COR-L47 (cell line): Measurements from ENCODE around the gene TMEM266.
A peak's percentile ranks its signal among the peaks of the same experiment; 100 is the strongest.

Experiments used
- DNase-seq: peaks from one replicate; lab custom pipeline; 2025; lab: John Stamatoyannopoulos, UW

The TMEM266 gene

DNA sequence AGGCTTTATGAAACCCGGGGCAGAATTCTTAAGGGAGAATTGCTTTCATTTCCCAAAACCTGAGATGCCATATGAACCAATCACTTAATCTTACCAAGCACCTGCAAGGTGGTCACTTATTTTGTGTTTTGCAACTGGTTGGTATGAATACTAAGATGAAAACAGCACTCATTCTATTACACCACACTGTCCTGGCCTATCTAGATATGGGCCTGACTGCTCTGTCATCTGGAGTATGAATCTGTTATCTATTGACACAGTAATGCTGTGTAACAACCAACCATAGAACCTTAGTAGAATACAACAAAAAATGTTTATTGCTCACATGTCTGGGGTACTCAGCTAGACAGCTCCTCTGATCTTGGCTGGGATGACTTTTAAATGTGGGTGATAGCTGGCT lies 74.8 kb downstream of the TMEM266 start:
- DNase-seq, result no peak

- no peak for DNase-seq
Measured at GRCh38 chr15:76135516-76135915, 75.7 kb downstream of the TMEM266 start.

DNA sequence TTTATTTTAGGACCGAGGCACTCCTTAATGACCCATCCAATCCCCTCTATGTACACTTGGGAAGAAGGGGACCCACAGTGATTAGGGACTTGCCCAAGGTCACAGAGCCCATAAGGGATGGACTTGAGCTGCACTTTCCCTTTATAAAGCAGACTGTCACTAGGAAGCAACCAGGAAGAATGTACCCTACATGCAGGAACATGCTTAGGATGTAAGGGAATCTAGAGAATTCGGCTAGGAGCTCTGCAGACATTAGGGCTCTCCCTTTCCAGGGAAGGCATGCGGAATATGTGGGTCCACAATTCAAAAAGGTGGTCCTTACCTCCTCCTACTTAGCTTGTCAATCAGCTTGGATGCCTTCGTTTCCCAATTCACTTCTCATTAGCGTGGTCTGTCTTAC lies 78.7 kb downstream of the TMEM266 start:
- DNase-seq, result no peak

GRCh38 chr15:76139368-76140073 lies 79.7 kb downstream of the TMEM266 start:
- DNase-seq, result peak; percentile 53

GRCh38 chr15:76140074-76140464 lies 80.3 kb downstream of the TMEM266 start:
- DNase-seq, result peak; percentile 41

DNA sequence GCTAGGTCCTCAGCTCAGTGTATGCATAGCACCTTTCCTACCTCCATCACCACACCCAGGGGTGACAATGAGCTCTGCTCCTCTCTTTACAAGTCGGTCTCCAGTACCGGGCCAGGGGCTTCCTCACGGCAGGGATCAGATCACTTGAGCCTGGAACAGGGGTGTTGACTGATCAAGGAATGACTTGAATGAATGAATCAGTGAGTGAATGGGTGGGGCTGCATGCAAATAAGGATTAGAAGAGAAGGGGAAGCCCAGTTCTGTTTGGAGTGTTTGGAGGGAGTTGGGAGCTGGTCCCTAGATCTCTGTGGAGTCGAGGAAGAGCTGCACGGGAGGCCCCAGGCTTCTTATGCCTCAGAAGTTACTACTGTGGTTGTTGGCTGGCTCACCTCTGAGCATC lies 87.0 kb downstream of the TMEM266 start:
- no peak for DNase-seq

GRCh38 chr15:76147906-76148570 lies 88.3 kb downstream of the TMEM266 start:
- DNase-seq, result peak; percentile 29

DNA sequence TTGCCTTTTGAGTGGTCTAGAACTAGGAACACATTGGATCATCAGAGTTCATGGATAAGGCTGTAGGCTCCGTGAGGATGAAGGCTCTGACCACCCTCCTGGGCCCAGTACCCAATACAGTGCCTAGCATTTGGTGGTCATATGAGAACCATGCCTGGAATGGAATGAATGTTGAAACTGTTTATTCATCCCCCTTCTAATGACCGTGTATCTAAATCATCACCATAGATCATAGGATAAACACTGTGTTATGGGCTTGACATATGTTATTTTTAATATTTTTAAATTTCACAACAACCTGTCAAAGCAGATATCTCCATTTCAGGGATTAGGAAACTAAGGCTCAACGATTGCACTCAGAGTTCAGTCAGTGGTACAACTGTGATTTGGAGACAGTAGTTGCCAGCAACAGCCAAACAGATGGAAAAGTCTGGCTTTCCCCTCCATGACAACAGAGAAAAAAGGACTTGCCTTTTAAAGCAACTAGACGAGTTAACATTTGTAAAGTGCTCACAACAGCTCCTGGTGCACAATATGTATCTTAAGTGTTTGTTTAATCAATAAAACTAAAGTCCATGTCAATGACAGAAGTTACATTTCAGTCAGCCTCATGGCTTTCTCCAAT lies 89.6 kb downstream of the TMEM266 start:
- no peak for DNase-seq

- DNase-seq, result no peak
Measured at GRCh38 chr15:76150513-76150912, 90.7 kb downstream of the TMEM266 start.

GRCh38 chr15:76150971-76151598 lies 91.3 kb downstream of the TMEM266 start:
- DNase-seq, result peak; percentile 61

DNA sequence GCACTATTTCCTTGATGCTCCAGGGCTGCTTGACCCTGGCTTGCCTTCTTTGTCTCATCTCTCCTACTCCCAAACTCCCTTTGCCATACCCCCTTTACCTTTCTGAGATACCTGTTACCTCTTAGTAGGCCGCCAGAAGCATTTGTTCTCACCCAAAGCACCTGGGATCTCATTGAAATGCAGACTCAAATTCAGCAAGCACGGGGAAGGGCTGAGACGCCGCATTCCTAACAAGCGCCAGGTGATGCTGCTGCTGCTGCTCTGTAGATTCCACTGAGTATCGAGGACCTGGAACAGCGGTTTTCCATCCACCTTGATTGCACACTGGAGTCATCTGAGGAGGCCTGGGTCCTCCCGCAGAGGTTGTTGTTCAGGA lies 91.8 kb downstream of the TMEM266 start:
- DNase-seq, result no peak

- DNase-seq, result no peak
Measured at GRCh38 chr15:76152197-76152596, 92.4 kb downstream of the TMEM266 start.

GRCh38 chr15:76153241-76154197 lies 93.7 kb downstream of the TMEM266 start:
- no peak for DNase-seq

GRCh38 chr15:76155731-76156130 lies 95.9 kb downstream of the TMEM266 start:
- DNase-seq, result no peak

- no peak for DNase-seq
Measured at GRCh38 chr15:76158226-76158625, 98.4 kb downstream of the TMEM266 start.

- DNase-seq, result no peak
Measured at GRCh38 chr15:76158815-76159214, 99.0 kb downstream of the TMEM266 start.

- no peak for DNase-seq
Measured at GRCh38 chr15:76159282-76159681, 99.5 kb downstream of the TMEM266 start.

GRCh38 chr15:76160426-76161152 lies 100.8 kb downstream of the TMEM266 start:
- DNase-seq, result no peak

GRCh38 chr15:76161153-76162035 lies 101.6 kb downstream of the TMEM266 start:
- DNase-seq, result no peak

DNA sequence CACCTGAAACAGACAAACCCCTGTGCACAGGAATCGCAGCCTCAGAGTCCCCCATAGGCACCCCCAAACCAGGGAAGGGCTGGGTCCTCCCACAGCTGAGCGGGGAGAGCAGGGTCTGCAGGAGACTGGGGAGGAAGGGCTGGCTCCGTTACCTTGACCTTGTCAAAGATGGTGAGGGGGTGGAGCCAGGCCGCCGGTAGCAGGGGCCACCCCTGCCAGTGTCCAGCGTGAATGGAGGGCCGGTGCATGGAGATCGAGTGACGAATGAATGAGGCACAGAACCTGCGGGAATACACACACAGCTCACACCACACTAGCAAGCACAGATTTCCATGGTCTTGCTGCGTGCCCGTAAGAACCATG lies 102.2 kb downstream of the TMEM266 start:
- DNase-seq, result no peak
